ENCODE data around the gene SAFB. TPM values are rescaled to one million over a fixed set of nuclear protein-coding genes. Genes with fewer than 3 reads are reported as not detected.

The SAFB gene
- polyA plus RNA-seq, 1 donor from 2014 or later: 89.8 TPM

GRCh38 chr19:5637971-5638370 lies 15.1 kb downstream of the SAFB start:
- Histone ChIP-seq H3K4me2 (ENCODE audit: low read length) (no peak overlapping the region), H4K20me1 (ENCODE audit: insufficient read depth) (peaks cover 12% of the 10 kb centered on the region), H3K4me3 (ENCODE audit: low read length) (no peak overlapping the region), H3K36me3 (ENCODE audit: insufficient read depth, low read length) (no peaks in the 10 kb centered on the region), H3K9me3 (ENCODE audit: low read length) (no peaks in the 10 kb centered on the region), H2AFZ (ENCODE audit: low read depth, low read length) (no peak overlapping the region), H3K27me3 (ENCODE audit: insufficient read depth, low read depth, low read length) (no peaks in the 10 kb centered on the region), H3K79me2 (replicated peaks; ENCODE audit: insufficient read depth, low read length) (peaks cover 79% of the 10 kb centered on the region), H3F3A (ENCODE audit: insufficient read depth, low read length, poor library complexity, severe bottlenecking) (no peaks in the 10 kb centered on the region), H3K9ac (ENCODE audit: low read length) (no peak overlapping the region), H3K9me2 (ENCODE audit: insufficient read depth, low read length) (no peaks in the 10 kb centered on the region), H3K27ac (ENCODE audit: low read length) (no peak overlapping the region)
- no peak for TF ChIP-seq MXI1 (conservative IDR thresholded peaks at IDR 0.05; ENCODE audit: poor library complexity, severe bottlenecking)
- no peak for TF ChIP-seq POLR2AphosphoS5 (IDR thresholded peaks at IDR 0.05)
- TF ChIP-seq CTCF (IDR thresholded peaks at IDR 0.05; ENCODE audit: poor library complexity, severe bottlenecking): no peak
- TF ChIP-seq RAD21 (conservative IDR thresholded peaks at IDR 0.05): no peak
- TF ChIP-seq EZH2 (IDR thresholded peaks at IDR 0.05; ENCODE audit: borderline replicate concordance, insufficient read depth, low read length, poor library complexity, severe bottlenecking): no peak
- no peak for TF ChIP-seq TAF1 (IDR thresholded peaks at IDR 0.05; ENCODE audit: low read depth)
- no peak for TF ChIP-seq SMC3 (conservative IDR thresholded peaks at IDR 0.05; ENCODE audit: poor library complexity)
- TF ChIP-seq REST (IDR thresholded peaks at IDR 0.05; ENCODE audit: borderline replicate concordance): no peak
- no peak for TF ChIP-seq EP300 (conservative IDR thresholded peaks at IDR 0.05; ENCODE audit: poor library complexity, severe bottlenecking)

GRCh38 chr19:5641171-5641570 lies 18.3 kb downstream of the SAFB start:
- H3K27ac ChIP-seq (ENCODE audit: low read length): no peak overlapping the region

More at GRCh38 chr19:5641171-5641570, 18.3 kb downstream of the SAFB start:
- no peaks in the 10 kb centered on the region for H3K27me3 ChIP-seq (ENCODE audit: insufficient read depth, low read depth, low read length)
- no peaks in the 10 kb centered on the region for H3K9me3 ChIP-seq (ENCODE audit: low read length)
- no peak overlapping the region for H3K9ac ChIP-seq (ENCODE audit: low read length)
- peaks cover 17% of the 10 kb centered on the region for H4K20me1 ChIP-seq (ENCODE audit: insufficient read depth)
- peaks cover 2% of the 10 kb centered on the region for H3K36me3 ChIP-seq (ENCODE audit: insufficient read depth, low read length)
- no peak overlapping the region for H3K4me3 ChIP-seq (ENCODE audit: low read length)
- no peak overlapping the region for H2AFZ ChIP-seq (ENCODE audit: low read depth, low read length)
- peaks cover 75% of the 10 kb centered on the region for H3K79me2 ChIP-seq (replicated peaks; ENCODE audit: insufficient read depth, low read length)
- no peak for TF ChIP-seq EP300 (conservative IDR thresholded peaks at IDR 0.05; ENCODE audit: poor library complexity, severe bottlenecking)
- no peak for TF ChIP-seq MXI1 (conservative IDR thresholded peaks at IDR 0.05; ENCODE audit: poor library complexity, severe bottlenecking)
- TF ChIP-seq TAF1 (IDR thresholded peaks at IDR 0.05; ENCODE audit: low read depth): no peak
- TF ChIP-seq POLR2AphosphoS5 (IDR thresholded peaks at IDR 0.05): no peak
- no peak for TF ChIP-seq CTCF (IDR thresholded peaks at IDR 0.05; ENCODE audit: poor library complexity, severe bottlenecking)
- TF ChIP-seq RAD21 (conservative IDR thresholded peaks at IDR 0.05): no peak
- TF ChIP-seq EZH2 (IDR thresholded peaks at IDR 0.05; ENCODE audit: borderline replicate concordance, insufficient read depth, low read length, poor library complexity, severe bottlenecking): no peak
- TF ChIP-seq SMC3 (conservative IDR thresholded peaks at IDR 0.05; ENCODE audit: poor library complexity): no peak
- no peak for TF ChIP-seq REST (IDR thresholded peaks at IDR 0.05; ENCODE audit: borderline replicate concordance)
- H3K4me2 ChIP-seq (ENCODE audit: low read length): no peak overlapping the region
- no peaks in the 10 kb centered on the region for H3K9me2 ChIP-seq (ENCODE audit: insufficient read depth, low read length)
- no peaks in the 10 kb centered on the region for H3F3A ChIP-seq (ENCODE audit: insufficient read depth, low read length, poor library complexity, severe bottlenecking)
